GM18526 (cell line): ENCODE data around the gene RBM20.

ENCODE experiments used
- POLR2A ChIP-seq: IDR thresholded peaks from 3 replicates; pipeline ENCODE4 v1.6.1; 2011; ENCODE audit not compliant: insufficient read length; ENCODE audit errors: extremely low read depth

The RBM20 gene

GRCh38 chr10:110659558-110659957, 15.4 kb downstream of the RBM20 start:
- no peak for TF ChIP-seq POLR2A

GRCh38 chr10:110661292-110661691, 17.2 kb downstream of the RBM20 start:
- TF ChIP-seq POLR2A: no peak

DNA sequence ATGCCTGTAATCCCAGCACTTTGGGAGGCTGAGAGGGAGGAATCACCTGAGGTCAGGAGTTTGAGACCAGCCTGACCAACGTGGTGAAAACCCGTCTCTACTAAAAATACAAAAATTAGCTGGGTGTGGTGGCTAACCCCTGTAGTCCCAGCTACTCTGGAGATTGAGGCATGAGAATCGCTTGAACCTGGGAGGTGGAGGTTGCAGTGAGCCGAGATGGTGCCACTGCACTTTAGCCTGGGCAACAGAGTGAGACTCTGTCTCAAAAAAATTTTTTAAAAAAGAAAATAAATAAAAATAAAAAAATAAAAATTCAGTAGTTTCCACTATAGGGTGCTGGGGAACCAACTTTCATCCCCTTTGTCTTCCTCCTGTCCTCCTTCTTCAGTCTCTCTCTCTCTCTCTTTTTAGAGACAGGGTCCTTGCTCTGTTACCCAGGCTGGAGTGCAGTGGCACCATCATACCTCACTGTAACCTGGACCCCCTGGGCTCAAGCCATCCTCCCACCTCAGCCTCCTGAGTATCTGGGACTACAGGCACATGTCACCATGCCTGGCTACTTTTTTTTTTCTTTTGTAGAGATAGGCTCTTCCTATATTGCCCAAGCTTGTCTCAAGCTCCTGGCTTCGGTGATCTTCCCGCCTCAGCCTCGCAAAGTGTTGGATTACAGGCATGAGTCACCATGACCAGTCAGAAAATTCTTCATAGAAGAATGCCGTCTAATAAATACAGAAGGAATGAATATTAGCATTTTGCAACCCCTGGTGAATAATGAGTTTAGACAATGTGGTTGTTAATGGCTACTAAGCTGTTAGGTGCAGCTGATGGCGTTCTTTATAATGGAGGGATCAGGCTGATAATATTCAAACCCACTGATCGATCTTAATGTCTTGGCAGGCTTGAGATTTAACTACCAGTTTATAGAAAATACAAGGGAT, 20.6 kb downstream of the RBM20 start:
- no peak for TF ChIP-seq POLR2A

DNA sequence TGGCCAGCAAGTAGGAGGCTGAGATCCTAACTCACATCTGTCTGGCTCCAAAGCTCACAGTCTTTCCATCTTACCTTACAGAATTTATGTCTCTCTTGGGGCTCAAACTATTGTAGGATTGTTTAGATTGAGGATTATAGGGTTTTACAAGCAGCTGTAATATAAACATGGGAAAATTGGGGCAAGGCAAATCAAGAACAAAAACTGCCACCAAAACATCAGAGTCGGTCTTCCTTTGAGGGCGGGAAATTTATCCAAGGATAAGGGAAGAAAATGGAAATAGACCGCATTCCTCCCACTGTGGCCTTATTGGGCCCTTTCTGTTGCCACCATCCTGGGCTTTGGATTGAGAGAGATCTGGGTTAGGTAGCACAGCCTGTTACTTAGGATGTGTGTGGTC, 22.5 kb downstream of the RBM20 start:
- TF ChIP-seq POLR2A: no peak

- TF ChIP-seq POLR2A: no peak
Measured at GRCh38 chr10:110667620-110668343, 23.6 kb downstream of the RBM20 start.

- TF ChIP-seq POLR2A: no peak
Measured at GRCh38 chr10:110668443-110668842, 24.3 kb downstream of the RBM20 start.

- no peak for TF ChIP-seq POLR2A
Measured at GRCh38 chr10:110670335-110670734, 26.2 kb downstream of the RBM20 start.

DNA sequence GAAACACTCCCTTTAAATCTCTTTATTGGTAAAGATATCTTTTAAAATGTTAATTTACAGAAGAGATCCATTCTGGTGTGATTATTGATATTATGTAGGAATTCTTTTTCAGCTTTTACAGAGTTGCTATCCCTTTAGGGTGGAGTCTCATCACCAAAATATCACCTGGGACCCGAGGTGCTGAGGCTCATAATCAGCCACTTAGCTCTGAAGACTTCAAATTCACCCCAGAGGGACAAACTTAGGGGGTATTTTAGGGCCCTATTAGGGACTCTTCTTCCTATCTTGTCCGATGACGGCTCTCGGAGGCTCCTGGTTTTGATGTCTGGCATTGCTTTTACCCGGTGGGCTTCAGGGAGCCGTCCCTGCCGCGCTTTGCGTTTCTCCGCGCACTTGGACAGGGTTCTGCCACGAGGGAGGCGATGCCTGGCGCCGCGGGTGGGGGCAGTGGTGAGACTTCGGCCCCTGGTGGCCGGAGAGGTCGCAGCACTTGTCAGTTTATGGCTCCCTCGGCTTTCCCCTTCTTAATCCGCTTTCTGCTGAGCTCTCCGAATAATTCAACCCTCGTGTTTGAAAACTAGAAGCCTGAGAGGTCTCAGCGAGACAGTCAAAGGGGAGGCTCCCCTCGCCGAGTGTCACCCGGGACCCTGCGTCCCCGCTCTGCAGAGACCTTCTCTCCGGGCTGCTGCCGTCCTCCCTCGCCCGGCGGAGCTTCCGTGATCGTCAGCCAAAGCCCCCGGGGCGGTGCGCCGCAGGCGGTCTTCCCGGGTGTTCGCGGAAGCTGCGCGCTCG, 27.8 kb downstream of the RBM20 start:
- TF ChIP-seq POLR2A: peak; percentile 24

DNA sequence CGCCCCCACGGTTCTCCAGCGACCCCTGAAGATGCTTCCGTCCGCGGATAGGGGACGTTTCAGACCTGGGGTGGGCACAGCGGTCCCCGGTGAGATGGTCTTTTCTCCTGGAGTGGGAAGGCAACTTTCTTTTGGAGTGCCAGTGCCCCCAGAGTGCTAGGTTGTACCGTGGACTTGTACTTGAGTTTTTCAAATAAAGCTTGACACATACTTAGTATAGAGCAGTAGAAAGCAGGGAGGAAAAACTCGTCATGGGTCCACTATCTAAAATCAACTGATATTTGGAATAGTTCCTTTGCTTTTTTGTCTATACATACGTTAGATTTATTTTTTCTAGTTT, 28.4 kb downstream of the RBM20 start:
- TF ChIP-seq POLR2A: no peak

DNA sequence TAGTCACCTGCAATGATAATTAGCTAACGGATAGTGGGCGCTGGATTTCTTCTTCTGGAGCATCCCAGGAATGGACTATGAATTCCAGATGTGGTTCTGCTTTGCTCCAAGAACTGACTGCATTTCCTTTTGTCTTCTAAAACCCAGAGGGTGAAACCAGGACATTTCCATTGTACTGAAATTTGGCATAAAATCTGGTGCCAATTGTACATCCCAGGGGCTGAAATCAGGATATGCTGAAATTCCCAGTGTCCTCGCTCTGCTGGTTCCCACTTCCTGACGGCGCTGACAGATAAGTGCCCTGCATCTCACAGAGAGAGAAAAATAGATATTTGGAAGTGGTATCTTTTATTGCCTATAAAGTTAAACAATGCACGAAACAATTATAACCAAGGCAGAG, 31.9 kb downstream of the RBM20 start:
- TF ChIP-seq POLR2A: no peak

DNA sequence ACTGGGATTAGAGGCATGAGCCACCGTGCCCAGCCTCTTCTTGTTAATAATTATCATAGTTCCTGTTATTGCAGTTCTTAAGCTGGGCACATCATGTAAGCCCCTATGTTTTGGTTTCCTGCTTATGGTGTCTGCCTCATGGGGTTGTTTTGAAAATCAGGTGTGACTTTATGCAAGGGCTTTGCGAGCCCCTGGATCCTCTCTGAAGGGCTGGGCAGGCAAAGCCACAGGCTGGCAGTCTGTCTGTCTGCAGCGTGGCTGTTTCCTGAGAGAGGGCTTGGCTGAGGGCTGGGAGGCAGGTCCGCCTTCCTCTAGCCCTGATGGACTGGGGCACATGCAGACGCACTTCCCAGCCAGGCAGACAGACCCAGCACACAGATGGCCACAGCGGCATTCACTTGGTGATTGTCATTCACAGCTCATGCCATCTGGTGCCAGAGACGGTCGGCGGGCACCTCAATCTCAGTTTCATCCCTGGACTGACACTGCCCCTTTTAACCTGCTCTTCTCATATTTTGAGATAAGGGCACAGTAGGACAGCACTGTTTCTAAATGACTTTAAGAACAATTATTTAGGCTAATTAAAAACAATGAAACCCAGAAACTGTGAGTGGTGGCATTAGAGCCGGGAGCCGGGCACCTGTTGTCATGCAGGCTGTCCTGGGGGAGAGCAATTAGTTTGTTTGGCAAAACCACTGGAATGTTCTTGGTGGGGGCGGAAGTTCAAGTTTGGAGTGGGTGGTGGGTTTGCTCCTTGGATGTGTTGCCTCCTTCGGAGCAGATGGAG, 35.5 kb downstream of the RBM20 start:
- TF ChIP-seq POLR2A: no peak

- TF ChIP-seq POLR2A: no peak
Measured at GRCh38 chr10:110680273-110681020, 36.3 kb downstream of the RBM20 start.

- TF ChIP-seq POLR2A: no peak
Measured at GRCh38 chr10:110681023-110681681, 37.0 kb downstream of the RBM20 start.

DNA sequence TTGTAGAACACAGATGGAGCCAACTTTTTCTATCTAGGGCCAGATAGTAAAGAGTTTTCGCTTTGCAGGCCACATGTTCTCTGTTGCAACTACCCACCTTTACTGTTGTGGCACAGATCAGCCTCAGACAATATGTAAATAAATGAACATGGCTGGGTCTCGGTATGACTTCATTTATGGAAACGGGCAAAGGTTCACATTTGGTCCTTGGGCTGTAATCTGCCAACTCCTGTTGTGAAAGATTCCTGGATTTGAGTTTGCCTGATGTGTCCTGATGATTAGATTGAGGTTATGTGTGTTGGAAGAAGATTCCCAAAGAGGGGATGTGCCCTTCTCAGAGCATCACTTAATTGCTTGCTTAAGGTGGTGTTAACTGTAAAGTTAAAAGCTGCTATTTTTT, 38.2 kb downstream of the RBM20 start:
- no peak for TF ChIP-seq POLR2A

DNA sequence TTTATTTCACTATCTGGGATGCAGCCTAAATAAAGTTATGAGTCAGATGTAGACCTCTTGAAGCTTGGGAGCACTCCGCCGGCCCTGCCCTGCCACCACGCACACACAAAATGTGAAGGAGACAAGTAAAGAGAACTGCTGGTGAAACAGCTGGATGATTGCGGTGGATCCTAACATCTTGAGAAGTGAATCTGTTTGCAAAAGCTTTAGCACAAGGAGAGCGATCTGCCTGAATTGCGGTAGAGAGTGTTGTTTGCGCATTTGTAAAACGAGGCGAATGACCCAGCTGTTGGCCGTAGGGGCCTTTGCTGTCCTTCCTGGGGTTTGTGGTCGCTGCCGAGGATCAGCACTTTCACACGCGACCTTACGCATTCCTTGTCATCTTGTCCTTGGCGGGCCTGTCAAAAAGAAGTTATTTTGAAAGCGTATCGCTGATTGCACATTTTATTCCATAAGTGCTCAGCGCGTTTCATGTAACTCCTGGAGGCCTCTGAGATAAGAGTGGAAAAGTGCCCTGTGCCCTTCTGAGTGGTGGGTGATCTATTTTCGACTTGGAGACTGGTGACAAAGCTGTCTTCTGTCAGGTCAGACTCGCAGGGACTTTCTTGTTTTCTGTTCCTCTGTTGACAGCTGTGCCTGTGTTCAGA, 40.8 kb downstream of the RBM20 start:
- TF ChIP-seq POLR2A: no peak
